ENCODE measurements around the gene OR8D2. TPM values are rescaled to one million over a fixed set of nuclear protein-coding genes. Genes with fewer than 3 reads are reported as not detected.
"Not testable (repeated sequence)": the region's sequence is repeated elsewhere in the genome, so short reads cannot be mapped to it uniquely, and the experiment has no call there.

The OR8D2 gene
- total RNA-seq, 1 experiment from 2014 or later: not detected

DNA sequence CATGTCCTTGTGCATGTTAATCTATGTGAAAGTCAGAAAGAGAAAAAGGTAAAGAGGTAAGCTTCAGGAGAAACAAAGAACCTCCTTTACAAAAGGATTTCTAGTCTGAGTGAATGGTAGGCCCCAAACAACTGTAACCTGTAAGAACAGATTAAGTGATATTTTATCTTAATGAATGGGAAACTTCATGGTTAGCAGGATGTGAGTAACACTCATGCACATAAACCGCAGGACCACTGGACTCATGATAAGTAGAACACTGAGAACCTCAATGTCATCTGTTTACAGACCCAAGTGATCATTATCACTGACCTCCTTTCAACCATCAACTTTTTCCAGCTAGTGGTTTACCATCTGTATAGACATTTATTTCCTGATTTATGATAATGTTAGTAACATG is 43.9 kb downstream of the OR8D2 start:
- H3K27ac Mint-ChIP-seq: no peak overlapping the region
- H3K27me3 Mint-ChIP-seq (ENCODE audit: low read depth): no peaks in the 10 kb centered on the region
- TF ChIP-seq ZNF138 (CRISPR knock-in tag; conservative IDR thresholded peaks at IDR 0.05) (no peak), RORB (CRISPR knock-in tag; IDR thresholded peaks at IDR 0.05) (no peak)
- TF ChIP-seq, protein P1, sequence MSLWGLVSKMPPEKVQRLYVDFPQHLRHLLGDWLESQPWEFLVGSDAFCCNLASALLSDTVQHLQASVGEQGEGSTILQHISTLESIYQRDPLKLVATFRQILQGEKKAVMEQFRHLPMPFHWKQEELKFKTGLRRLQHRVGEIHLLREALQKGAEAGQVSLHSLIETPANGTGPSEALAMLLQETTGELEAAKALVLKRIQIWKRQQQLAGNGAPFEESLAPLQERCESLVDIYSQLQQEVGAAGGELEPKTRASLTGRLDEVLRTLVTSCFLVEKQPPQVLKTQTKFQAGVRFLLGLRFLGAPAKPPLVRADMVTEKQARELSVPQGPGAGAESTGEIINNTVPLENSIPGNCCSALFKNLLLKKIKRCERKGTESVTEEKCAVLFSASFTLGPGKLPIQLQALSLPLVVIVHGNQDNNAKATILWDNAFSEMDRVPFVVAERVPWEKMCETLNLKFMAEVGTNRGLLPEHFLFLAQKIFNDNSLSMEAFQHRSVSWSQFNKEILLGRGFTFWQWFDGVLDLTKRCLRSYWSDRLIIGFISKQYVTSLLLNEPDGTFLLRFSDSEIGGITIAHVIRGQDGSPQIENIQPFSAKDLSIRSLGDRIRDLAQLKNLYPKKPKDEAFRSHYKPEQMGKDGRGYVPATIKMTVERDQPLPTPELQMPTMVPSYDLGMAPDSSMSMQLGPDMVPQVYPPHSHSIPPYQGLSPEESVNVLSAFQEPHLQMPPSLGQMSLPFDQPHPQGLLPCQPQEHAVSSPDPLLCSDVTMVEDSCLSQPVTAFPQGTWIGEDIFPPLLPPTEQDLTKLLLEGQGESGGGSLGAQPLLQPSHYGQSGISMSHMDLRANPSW (CRISPR knock-in tag; conservative IDR thresholded peaks at IDR 0.05; ENCODE audit: low read depth): no peak
- POLR2A ChIA-PET: no interaction called here
- ATAC-seq: no peak
- no peaks in the 10 kb centered on the region for H3K36me3 Mint-ChIP-seq
- DNase-seq (ENCODE audit: low spot score): no peak
- peaks cover 7% of the 10 kb centered on the region; the same call in 1 of the 2 replicates for H3K9me3 Mint-ChIP-seq
- no peak overlapping the region for H3K4me3 Mint-ChIP-seq
- peaks cover 16% of the 10 kb centered on the region for H3K4me1 Mint-ChIP-seq
- CTCF ChIA-PET: no interaction called here

DNA sequence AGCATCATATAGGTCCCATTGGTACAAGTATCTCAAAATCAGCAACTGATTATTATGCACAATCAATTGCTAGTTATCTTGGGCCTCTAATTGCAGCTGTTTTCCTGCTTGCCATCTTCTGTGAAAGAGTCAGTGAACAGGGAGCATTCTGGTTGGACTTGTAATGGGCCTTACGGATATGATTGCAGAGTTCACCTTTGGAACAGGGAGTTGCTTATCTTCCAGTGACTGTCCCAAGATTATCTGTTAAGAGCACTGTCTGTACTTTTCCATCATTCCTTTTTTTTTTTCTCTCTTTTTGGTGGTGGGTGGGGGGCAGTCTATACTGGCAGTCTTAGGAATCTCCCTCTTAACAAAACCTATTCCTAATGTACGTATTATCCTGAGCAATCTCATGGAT is 46.0 kb downstream of the OR8D2 start:
- TF ChIP-seq ZNF416 (CRISPR knock-in tag; IDR thresholded peaks at IDR 0.05) (no peak), IRF2 (CRISPR knock-in tag; IDR thresholded peaks at IDR 0.05; ENCODE audit: borderline replicate concordance, low read depth) (no peak), SMAD3 (CRISPR knock-in tag; IDR thresholded peaks at IDR 0.05; ENCODE audit: borderline replicate concordance) (no peak), TCF7 (CRISPR knock-in tag; IDR thresholded peaks at IDR 0.05; ENCODE audit: low read depth) (no peak), NR2C2 (CRISPR knock-in tag; IDR thresholded peaks at IDR 0.05) (no peak), ZNF219 (CRISPR knock-in tag; IDR thresholded peaks at IDR 0.05; ENCODE audit: borderline replicate concordance) (no peak), TEAD1 (CRISPR knock-in tag; IDR thresholded peaks at IDR 0.05) (no peak), ETV6 (CRISPR knock-in tag; IDR thresholded peaks at IDR 0.05) (no peak), PRRX2 (CRISPR knock-in tag; IDR thresholded peaks at IDR 0.05) (no peak), NR3C1 (CRISPR knock-in tag; conservative IDR thresholded peaks at IDR 0.05; ENCODE audit: low read depth) (no peak), SP1 (CRISPR knock-in tag; conservative IDR thresholded peaks at IDR 0.05) (no peak), JUN (CRISPR knock-in tag; IDR thresholded peaks at IDR 0.05) (no peak)
- TF ChIP-seq, protein P2, sequence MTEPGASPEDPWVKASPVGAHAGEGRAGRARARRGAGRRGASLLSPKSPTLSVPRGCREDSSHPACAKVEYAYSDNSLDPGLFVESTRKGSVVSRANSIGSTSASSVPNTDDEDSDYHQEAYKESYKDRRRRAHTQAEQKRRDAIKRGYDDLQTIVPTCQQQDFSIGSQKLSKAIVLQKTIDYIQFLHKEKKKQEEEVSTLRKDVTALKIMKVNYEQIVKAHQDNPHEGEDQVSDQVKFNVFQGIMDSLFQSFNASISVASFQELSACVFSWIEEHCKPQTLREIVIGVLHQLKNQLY (CRISPR knock-in tag; IDR thresholded peaks at IDR 0.05): no peak
- TF ChIP-seq, protein P3, sequence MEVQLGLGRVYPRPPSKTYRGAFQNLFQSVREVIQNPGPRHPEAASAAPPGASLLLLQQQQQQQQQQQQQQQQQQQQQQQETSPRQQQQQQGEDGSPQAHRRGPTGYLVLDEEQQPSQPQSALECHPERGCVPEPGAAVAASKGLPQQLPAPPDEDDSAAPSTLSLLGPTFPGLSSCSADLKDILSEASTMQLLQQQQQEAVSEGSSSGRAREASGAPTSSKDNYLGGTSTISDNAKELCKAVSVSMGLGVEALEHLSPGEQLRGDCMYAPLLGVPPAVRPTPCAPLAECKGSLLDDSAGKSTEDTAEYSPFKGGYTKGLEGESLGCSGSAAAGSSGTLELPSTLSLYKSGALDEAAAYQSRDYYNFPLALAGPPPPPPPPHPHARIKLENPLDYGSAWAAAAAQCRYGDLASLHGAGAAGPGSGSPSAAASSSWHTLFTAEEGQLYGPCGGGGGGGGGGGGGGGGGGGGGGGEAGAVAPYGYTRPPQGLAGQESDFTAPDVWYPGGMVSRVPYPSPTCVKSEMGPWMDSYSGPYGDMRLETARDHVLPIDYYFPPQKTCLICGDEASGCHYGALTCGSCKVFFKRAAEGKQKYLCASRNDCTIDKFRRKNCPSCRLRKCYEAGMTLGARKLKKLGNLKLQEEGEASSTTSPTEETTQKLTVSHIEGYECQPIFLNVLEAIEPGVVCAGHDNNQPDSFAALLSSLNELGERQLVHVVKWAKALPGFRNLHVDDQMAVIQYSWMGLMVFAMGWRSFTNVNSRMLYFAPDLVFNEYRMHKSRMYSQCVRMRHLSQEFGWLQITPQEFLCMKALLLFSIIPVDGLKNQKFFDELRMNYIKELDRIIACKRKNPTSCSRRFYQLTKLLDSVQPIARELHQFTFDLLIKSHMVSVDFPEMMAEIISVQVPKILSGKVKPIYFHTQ (CRISPR knock-in tag; IDR thresholded peaks at IDR 0.05): no peak
- TF ChIP-seq, protein P1 (CRISPR knock-in tag; conservative IDR thresholded peaks at IDR 0.05; ENCODE audit: low read depth): no peak
- TF ChIP-seq, protein P4, sequence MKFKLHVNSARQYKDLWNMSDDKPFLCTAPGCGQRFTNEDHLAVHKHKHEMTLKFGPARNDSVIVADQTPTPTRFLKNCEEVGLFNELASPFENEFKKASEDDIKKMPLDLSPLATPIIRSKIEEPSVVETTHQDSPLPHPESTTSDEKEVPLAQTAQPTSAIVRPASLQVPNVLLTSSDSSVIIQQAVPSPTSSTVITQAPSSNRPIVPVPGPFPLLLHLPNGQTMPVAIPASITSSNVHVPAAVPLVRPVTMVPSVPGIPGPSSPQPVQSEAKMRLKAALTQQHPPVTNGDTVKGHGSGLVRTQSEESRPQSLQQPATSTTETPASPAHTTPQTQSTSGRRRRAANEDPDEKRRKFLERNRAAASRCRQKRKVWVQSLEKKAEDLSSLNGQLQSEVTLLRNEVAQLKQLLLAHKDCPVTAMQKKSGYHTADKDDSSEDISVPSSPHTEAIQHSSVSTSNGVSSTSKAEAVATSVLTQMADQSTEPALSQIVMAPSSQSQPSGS (CRISPR knock-in tag; IDR thresholded peaks at IDR 0.05; ENCODE audit: borderline replicate concordance, low read depth): no peak
- Mint-ChIP-seq H3K27me3 (ENCODE audit: low read depth) (no peaks in the 10 kb centered on the region), H3K27ac (no peak overlapping the region), H3K9me3 (no peaks in the 10 kb centered on the region), H3K4me1 (peaks cover 21% of the 10 kb centered on the region), H3K36me3 (no peaks in the 10 kb centered on the region), H3K4me3 (no peak overlapping the region)
- ATAC-seq (no peak), DNase-seq (ENCODE audit: low spot score) (no peak)
- POLR2A ChIA-PET: no interaction called here
- CTCF ChIA-PET: interaction anchor here (1.3 to 1.6 kb wide), 3 partner anchors 79 to 205 kb away, joined by 3 to 5 read pairs (median 4); no protein-coding TSS in a partner anchor

DNA sequence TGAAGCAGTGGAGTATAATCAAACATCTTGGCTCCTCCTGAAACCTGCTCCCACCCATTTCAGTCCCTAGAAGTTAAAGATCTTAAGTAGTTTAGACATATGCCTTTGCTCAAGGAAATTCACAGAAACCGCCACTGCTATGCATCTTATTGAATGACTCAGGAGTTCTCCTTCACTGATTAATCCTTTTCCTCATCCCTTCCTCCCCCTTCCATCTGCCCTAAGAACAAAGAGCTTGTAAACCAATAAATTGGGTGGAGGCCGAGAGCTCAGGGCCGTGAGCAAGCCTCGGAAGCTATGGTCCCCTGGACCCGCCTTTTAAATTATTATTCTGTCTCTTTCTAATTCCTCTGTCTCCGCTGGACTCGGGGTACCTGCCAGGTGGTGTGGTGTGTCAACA is 49.1 kb downstream of the OR8D2 start:
- ATAC-seq; H3K9me3 Mint-ChIP-seq; H3K4me3 Mint-ChIP-seq; DNase-seq (ENCODE audit: low spot score); H3K27me3 Mint-ChIP-seq (ENCODE audit: low read depth); H3K27ac Mint-ChIP-seq; POLR2A ChIA-PET; H3K36me3 Mint-ChIP-seq: not testable (repeated sequence)
- peaks cover 21% of the 10 kb centered on the region for H3K4me1 Mint-ChIP-seq
- CTCF ChIA-PET: interaction anchor here (0.9 kb wide), 1 partner anchor 199 kb away, joined by 4 read pairs; no protein-coding TSS in a partner anchor
